Hepatocyte (in vitro differentiated cells): ENCODE data around the gene DYNLT5.

Experiments used
- CTCF ChIP-seq: fragments of 200-600 bp; sonication (generic); IDR thresholded peaks from 2 replicates; pipeline ENCODE4 v1.5.1; 2016; ENCODE audit warnings: antibody characterized with exemption, mild to moderate bottlenecking; ENCODE audit not compliant: poor library complexity
- EZH2 ChIP-seq: fragments of 200-600 bp; sonication (generic); IDR thresholded peaks from 2 replicates; pipeline ENCODE4 v1.6.1; 2016; ENCODE audit warnings: antibody characterized with exemption, mild to moderate bottlenecking, borderline replicate concordance

- no peak for TF ChIP-seq CTCF
- TF ChIP-seq EZH2 = no peak
These were observed 24.2 kb upstream of the DYNLT5 start for GRCh38 chr1:66728021-66728420.
